NT2/D1 (cell line): ENCODE results near the gene ADCY9.

Experiments used
- DNase-seq: peaks from one replicate; pipeline ENCODE4 v3.0.0-alpha.2; 2011; ENCODE audit warnings: low read depth, low spot score
- H3K27me3 ChIP-seq: 2 replicates; pipeline ENCODE4 v1.6.0; 2011; ENCODE audit warnings: mild to moderate bottlenecking; ENCODE audit not compliant: insufficient read length, insufficient read depth
- H3K36me3 ChIP-seq: 2 replicates; pipeline ENCODE4 v1.6.1; 2011; ENCODE audit warnings: mild to moderate bottlenecking, low read length, mixed read lengths; ENCODE audit not compliant: insufficient read depth, insufficient read length
- H3K4me1 ChIP-seq: 2 replicates; pipeline ENCODE4 v1.5.1; 2011; ENCODE audit not compliant: insufficient read depth, insufficient read length
- H3K4me3 ChIP-seq: 2 replicates; pipeline ENCODE4 v1.5.1; 2011; ENCODE audit warnings: low read depth; ENCODE audit not compliant: insufficient read length
- H3K9ac ChIP-seq: 2 replicates; pipeline ENCODE4 v1.6.0; 2011; ENCODE audit warnings: low read depth; ENCODE audit not compliant: insufficient read length
- H3K9me3 ChIP-seq: 2 replicates; pipeline ENCODE4 v1.5.1; 2011; ENCODE audit warnings: mild to moderate bottlenecking, low read length; ENCODE audit not compliant: insufficient read depth
- SUZ12 ChIP-seq: IDR thresholded peaks from 2 replicates; pipeline ENCODE4 v1.6.1; 2011; ENCODE audit not compliant: insufficient read length, insufficient read depth; ENCODE audit errors: extremely low read depth
- YY1 ChIP-seq: IDR thresholded peaks from 2 replicates; pipeline ENCODE4 v1.6.1; 2011; ENCODE audit not compliant: insufficient read length, insufficient read depth
- ZNF274 ChIP-seq: IDR thresholded peaks from 2 replicates; pipeline ENCODE4 v1.6.1; 2011; ENCODE audit warnings: mild to moderate bottlenecking, low read depth, low read length

Gene ADCY9

GRCh38 chr16:4098501-4098900 is 17.7 kb downstream of the ADCY9 start:
- no peak for DNase-seq
- no peak overlapping the region for H3K4me3 ChIP-seq
- H3K4me1 ChIP-seq, result no peaks in the 10 kb centered on the region
- H3K9me3 ChIP-seq, result no peaks in the 10 kb centered on the region
- no peaks in the 10 kb centered on the region for H3K36me3 ChIP-seq
- TF ChIP-seq YY1 (no peak), SUZ12 (no peak)
- H3K27me3 ChIP-seq, result no peaks in the 10 kb centered on the region
- no peak overlapping the region for H3K9ac ChIP-seq

DNA sequence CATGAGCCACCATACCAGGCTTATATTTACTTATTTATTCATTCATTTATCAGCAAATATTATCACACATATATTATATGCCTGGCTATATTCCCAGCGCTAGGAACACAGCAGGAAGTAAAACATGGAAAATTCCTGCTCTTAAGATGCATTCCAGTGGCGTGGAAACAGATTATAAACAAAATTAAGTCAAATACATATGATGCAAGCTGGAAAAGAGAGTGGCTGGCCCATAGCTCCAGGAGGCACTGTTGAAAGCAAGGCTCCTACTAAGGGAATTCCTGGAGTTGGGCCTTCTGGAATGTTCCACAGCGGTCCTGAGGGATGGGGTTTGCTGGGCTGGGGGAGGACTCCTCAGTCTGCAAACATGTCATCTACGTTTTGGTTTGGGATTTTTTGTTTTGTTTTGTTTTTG is 18.4 kb downstream of the ADCY9 start:
- Histone ChIP-seq H3K36me3 (no peaks in the 10 kb centered on the region), H3K4me3 (no peak overlapping the region), H3K4me1 (no peaks in the 10 kb centered on the region), H3K9me3 (no peaks in the 10 kb centered on the region), H3K9ac (no peak overlapping the region), H3K27me3 (no peaks in the 10 kb centered on the region)
- no peak for DNase-seq
- TF ChIP-seq SUZ12, result no peak
- TF ChIP-seq YY1, result no peak
- TF ChIP-seq ZNF274, result no peak

DNA sequence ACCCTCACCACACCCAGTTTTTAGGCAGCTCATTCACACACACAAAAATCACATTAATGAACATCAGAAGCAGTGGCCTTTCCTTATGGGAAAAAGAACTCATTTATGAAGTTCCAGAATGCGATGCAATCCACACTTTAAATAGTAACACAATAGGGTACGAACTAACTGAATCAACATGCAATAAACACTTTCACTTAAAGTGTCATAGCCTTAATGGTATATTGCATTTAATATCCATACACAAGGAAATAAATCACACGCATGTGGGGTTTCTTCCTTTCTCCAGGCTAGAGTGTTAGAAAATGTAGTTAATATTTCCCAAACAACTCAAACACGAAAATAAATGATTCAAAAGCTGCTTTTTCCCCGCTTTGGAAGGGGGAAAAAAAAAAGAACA is 19.7 kb downstream of the ADCY9 start:
- Histone ChIP-seq H3K9me3 (no peaks in the 10 kb centered on the region), H3K36me3 (no peaks in the 10 kb centered on the region), H3K9ac (no peak overlapping the region), H3K27me3 (no peaks in the 10 kb centered on the region), H3K4me3 (no peak overlapping the region), H3K4me1 (no peaks in the 10 kb centered on the region)
- TF ChIP-seq YY1 (no peak), SUZ12 (no peak), ZNF274 (no peak)
- no peak for DNase-seq

GRCh38 chr16:4094127-4094773 is 22.0 kb downstream of the ADCY9 start:
- no peaks in the 10 kb centered on the region for H3K9me3 ChIP-seq
- no peak overlapping the region for H3K9ac ChIP-seq
- DNase-seq, result no peak
- H3K36me3 ChIP-seq, result no peaks in the 10 kb centered on the region
- TF ChIP-seq SUZ12, result no peak
- TF ChIP-seq YY1, result no peak
- no peak for TF ChIP-seq ZNF274
- no peak overlapping the region for H3K4me3 ChIP-seq
- peaks cover 2% of the 10 kb centered on the region for H3K4me1 ChIP-seq
- H3K27me3 ChIP-seq, result no peaks in the 10 kb centered on the region

- TF ChIP-seq YY1 (no peak), SUZ12 (no peak), ZNF274 (no peak)
- DNase-seq, result no peak
- no peaks in the 10 kb centered on the region for H3K27me3 ChIP-seq
- no peak overlapping the region for H3K9ac ChIP-seq
- H3K4me1 ChIP-seq, result peaks cover 2% of the 10 kb centered on the region
- no peak overlapping the region for H3K4me3 ChIP-seq
- no peaks in the 10 kb centered on the region for H3K36me3 ChIP-seq
- no peaks in the 10 kb centered on the region for H3K9me3 ChIP-seq
Observed at GRCh38 chr16:4093495-4094126, 22.6 kb downstream of the ADCY9 start.

GRCh38 chr16:4092547-4093265 is 23.5 kb downstream of the ADCY9 start:
- Histone ChIP-seq H3K4me3 (no peak overlapping the region), H3K9ac (no peak overlapping the region)

DNA sequence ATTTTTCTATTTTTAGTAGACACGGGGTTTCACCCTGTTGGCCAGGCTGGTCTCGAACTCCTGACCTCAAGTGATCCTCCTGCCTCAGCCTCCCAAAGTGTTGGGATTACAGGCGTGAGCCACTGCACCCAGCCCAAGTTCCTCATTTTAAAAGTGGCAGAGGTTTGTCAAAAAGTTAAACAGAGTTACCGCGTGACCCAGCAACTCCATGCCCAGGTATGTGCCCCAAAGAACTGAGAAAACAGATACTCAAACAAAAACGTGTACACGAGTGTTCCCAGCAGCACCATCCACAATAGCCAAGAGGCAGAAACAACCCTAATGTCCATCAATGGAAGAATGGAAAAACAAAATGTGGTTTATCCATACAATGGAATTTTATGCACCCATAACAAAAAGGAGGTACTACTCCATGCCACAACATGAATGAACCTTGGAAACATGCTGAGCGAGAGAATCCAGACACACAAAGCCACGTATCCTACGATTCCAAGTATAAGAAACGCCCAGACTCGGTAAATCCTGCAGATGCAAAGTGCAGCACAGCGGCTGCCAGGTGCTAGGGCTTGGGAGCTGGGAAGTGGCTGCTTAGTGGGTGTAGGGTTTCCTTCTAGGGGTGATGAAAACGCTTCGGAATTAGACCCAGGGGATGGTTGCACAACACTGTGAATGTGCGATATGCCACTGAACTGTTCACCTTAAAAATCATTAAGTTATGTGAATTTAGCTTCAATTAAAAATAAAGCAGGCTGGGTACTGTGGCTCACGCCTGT is 24.8 kb downstream of the ADCY9 start:
- Histone ChIP-seq H3K4me1 (peaks cover 2% of the 10 kb centered on the region), H3K9me3 (no peaks in the 10 kb centered on the region)
- TF ChIP-seq SUZ12, result no peak
- no peak for TF ChIP-seq ZNF274
- no peak for TF ChIP-seq YY1

More at GRCh38 chr16:4092547-4093265, 23.5 kb downstream of the ADCY9 start:
- Histone ChIP-seq H3K36me3 (no peaks in the 10 kb centered on the region), H3K9me3 (no peaks in the 10 kb centered on the region), H3K4me1 (peaks cover 2% of the 10 kb centered on the region), H3K27me3 (no peaks in the 10 kb centered on the region)
- no peak for TF ChIP-seq YY1
- TF ChIP-seq ZNF274, result no peak
- TF ChIP-seq SUZ12, result no peak
- no peak for DNase-seq

More for the DNA sequence above, 24.8 kb downstream of the ADCY9 start:
- H3K9ac ChIP-seq, result no peak overlapping the region
- no peaks in the 10 kb centered on the region for H3K27me3 ChIP-seq
- no peak overlapping the region for H3K4me3 ChIP-seq
- DNase-seq, result no peak
- H3K36me3 ChIP-seq, result no peaks in the 10 kb centered on the region
